Forelimb muscle (tissue), 1 donor: ENCODE measurements around the gene CDKL1. TPM values are rescaled to one million over a fixed set of nuclear protein-coding genes. Genes with fewer than 3 reads are reported as not detected.
A peak's percentile ranks its signal among the peaks of the same experiment; 100 is the strongest.
"Not testable (repeated sequence)": the region's sequence is repeated elsewhere in the genome, so short reads cannot be mapped to it uniquely, and the experiment has no call there.

Source experiments
- DNase-seq: peaks from one replicate; pipeline ENCODE4 v3.0.0-alpha.2; 2013; ENCODE audit warnings: low read depth
- polyA plus RNA-seq: library from polyadenylated mRNA; unstranded; fragments of 120-200 nt; gene quantifications from one replicate; pipeline ENCODE4 v1.2.1, GENCODE V29; 2013; ENCODE audit not compliant: insufficient read length

Gene CDKL1
- polyA plus RNA-seq, 1 donor, result 3.7 TPM

GRCh38 chr14:50357124-50357523, 39.6 kb downstream of the CDKL1 start:
- DNase-seq, result no peak

- DNase-seq, result not testable (repeated sequence)
These were observed 40.4 kb downstream of the CDKL1 start for GRCh38 chr14:50356283-50356682.

GRCh38 chr14:50355692-50356091, 41.0 kb downstream of the CDKL1 start:
- no peak for DNase-seq

GRCh38 chr14:50354527-50354926, 42.2 kb downstream of the CDKL1 start:
- no peak for DNase-seq

GRCh38 chr14:50353126-50353525, 43.6 kb downstream of the CDKL1 start:
- DNase-seq, result no peak

GRCh38 chr14:50352584-50352983, 44.1 kb downstream of the CDKL1 start:
- DNase-seq, result no peak

GRCh38 chr14:50350975-50351374, 45.7 kb downstream of the CDKL1 start:
- no peak for DNase-seq

GRCh38 chr14:50348933-50349332, 47.7 kb downstream of the CDKL1 start:
- DNase-seq, result no peak

- DNase-seq, result no peak
These were observed 49.2 kb downstream of the CDKL1 start for GRCh38 chr14:50347521-50347920.

- no peak for DNase-seq
These were observed 50.7 kb downstream of the CDKL1 start for GRCh38 chr14:50345846-50346422.

GRCh38 chr14:50344876-50345563, 51.7 kb downstream of the CDKL1 start:
- DNase-seq, result no peak

- DNase-seq, result no peak
These were observed 52.4 kb downstream of the CDKL1 start for GRCh38 chr14:50344116-50344775.

GRCh38 chr14:50343434-50343833, 53.2 kb downstream of the CDKL1 start:
- no peak for DNase-seq

- DNase-seq, result no peak
These were observed 54.2 kb downstream of the CDKL1 start for GRCh38 chr14:50342221-50343078.

- DNase-seq, result no peak
These were observed 55.7 kb downstream of the CDKL1 start for GRCh38 chr14:50340963-50341362.

- no peak for DNase-seq
These were observed 56.6 kb downstream of the CDKL1 start for GRCh38 chr14:50340045-50340444.

- DNase-seq, result no peak
These were observed 57.4 kb downstream of the CDKL1 start for GRCh38 chr14:50339178-50339804.

- no peak for DNase-seq
These were observed 58.1 kb downstream of the CDKL1 start for GRCh38 chr14:50338587-50338986.

GRCh38 chr14:50335989-50336824, 60.5 kb downstream of the CDKL1 start:
- no peak for DNase-seq

GRCh38 chr14:50335389-50335788, 61.3 kb downstream of the CDKL1 start:
- peak; percentile 77 for DNase-seq

- no peak for DNase-seq
These were observed 62.5 kb downstream of the CDKL1 start for GRCh38 chr14:50334211-50334610.
